PC-9 (cell line): Measurements from ENCODE around the gene CIZ1. TPM values are rescaled to one million over a fixed set of nuclear protein-coding genes. Genes with fewer than 3 reads are reported as not detected.

ENCODE experiments used
- BruUV-seq: library from RNA; stranded (reverse); fragments of 400-500 nt; replicated peaks from 2 replicates; lab custom pipeline; 2021; lab: Mats Ljungman, UMichigan
- CTCF ChIA-PET: fragments of 300-600 bp; sonication (Branson Sonifier 250); formaldehyde crosslinking; loops from one replicate; lab custom pipeline; 2022; ENCODE audit warnings: antibody characterized with exemption; lab: Charles Lee
- POLR2A ChIA-PET: fragments of 300-600 bp; sonication (Branson Sonifier 250); formaldehyde crosslinking; loops from one replicate; lab custom pipeline; 2022; ENCODE audit warnings: antibody characterized with exemption; ENCODE audit not compliant: unreplicated experiment; lab: Charles Lee
- DNase-seq, 2 experiments: peaks; one replicate each; pipeline versions ENCODE4 v3.0.0 to v3.0.0-alpha.2; 2015 to 2022; ENCODE audit warnings: mixed read lengths in 1 of 2
- H2AFZ ChIP-seq: fragments of 200-600 bp; sonication (generic); 2 replicates; pipeline ENCODE4 v1.8.1; 2017; ENCODE audit warnings: antibody characterized with exemption
- H3F3A ChIP-seq: fragments of 200-600 bp; sonication (generic); 2 replicates; pipeline ENCODE4 v1.8.1; 2017; ENCODE audit warnings: antibody characterized with exemption, mild to moderate bottlenecking, low read depth; ENCODE audit not compliant: insufficient read depth
- H3K27ac ChIP-seq: fragments of 200-600 bp; sonication (generic); 2 replicates; pipeline ENCODE4 v1.6.1; 2016; ENCODE audit warnings: mixed run types
- H3K27me3 ChIP-seq: fragments of 200-600 bp; sonication (generic); 2 replicates; pipeline ENCODE4 v1.6.1; 2016; ENCODE audit warnings: low read depth, mixed run types; ENCODE audit not compliant: insufficient read depth
- H3K36me3 ChIP-seq: fragments of 200-600 bp; sonication (generic); 2 replicates; pipeline ENCODE4 v1.6.1; 2016; ENCODE audit warnings: low read depth, mixed run types
- H3K4me1 ChIP-seq: fragments of 200-600 bp; sonication (generic); replicated peaks from 2 replicates; pipeline ENCODE4 v1.6.1; 2016; ENCODE audit warnings: mixed run types; ENCODE audit not compliant: insufficient read depth
- H3K4me2 ChIP-seq: fragments of 200-600 bp; sonication (generic); 2 replicates; pipeline ENCODE4 v1.6.1; 2017; ENCODE audit warnings: mixed run types
- H3K4me3 ChIP-seq: fragments of 200-600 bp; sonication (generic); 2 replicates; pipeline ENCODE4 v1.6.1; 2016; ENCODE audit warnings: mixed run types
- H3K79me2 ChIP-seq: fragments of 200-600 bp; sonication (generic); 2 replicates; pipeline ENCODE4 v1.6.1; 2017; ENCODE audit warnings: low read depth, mixed run types
- H3K9me2 ChIP-seq: fragments of 200-600 bp; sonication (generic); 2 replicates; pipeline ENCODE4 v1.8.1; 2017; ENCODE audit warnings: mild to moderate bottlenecking; ENCODE audit not compliant: insufficient read depth
- H3K9me3 ChIP-seq: fragments of 200-600 bp; sonication (generic); 2 replicates; pipeline ENCODE4 v1.8.1; 2016; ENCODE audit warnings: low read depth; ENCODE audit not compliant: insufficient read depth
- H4K20me1 ChIP-seq: fragments of 200-600 bp; sonication (generic); 2 replicates; pipeline ENCODE4 v1.8.1; 2017; ENCODE audit not compliant: insufficient read depth
- EZH2 ChIP-seq: fragments of 200-600 bp; sonication (generic); IDR thresholded peaks from 2 replicates; pipeline ENCODE4 v1.8.0; 2017; ENCODE audit warnings: antibody characterized with exemption, low read depth
- intact Hi-C: fragments of 100-400 bp; cut with micrococcal nuclease; formaldehyde crosslinking; loops from one replicate; pipeline ENCODE4 v1.10.0; 2022; ENCODE audit not compliant: unreplicated experiment
- total RNA-seq: library from RNA; stranded (reverse); gene quantifications from 2 replicates; pipeline ENCODE4 v1.2.3, GENCODE V29; 2021
- TF ChIP-seq, protein P1 (sequence below): fragments of 200-600 bp; sonication (generic); conservative IDR thresholded peaks from 2 replicates; pipeline ENCODE4 v1.6.1; 2017; ENCODE audit warnings: mixed run types, antibody characterized with exemption, mild to moderate bottlenecking, moderate library complexity

Gene CIZ1
- total RNA-seq, 1 experiment from 2014 or later = 213 TPM

DNA sequence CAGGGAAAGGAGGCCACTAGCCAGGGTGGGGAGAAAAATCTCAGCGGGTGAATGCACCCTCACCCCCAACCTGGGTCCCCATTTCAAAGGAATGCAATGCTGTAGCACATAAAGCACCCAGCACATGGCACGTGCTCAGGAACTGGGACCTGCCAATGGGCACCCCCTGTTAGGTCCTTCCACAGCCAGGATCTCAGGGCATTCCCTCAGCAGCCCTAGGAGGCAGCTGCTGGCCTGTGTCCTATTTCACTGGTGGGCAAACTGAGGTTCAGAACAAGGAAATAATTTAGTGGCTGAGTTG lies 20.6 kb upstream of the CIZ1 start:
- Histone ChIP-seq H3K4me3 (no peak overlapping the region), H4K20me1 (no peaks in the 10 kb centered on the region), H3K4me1 (peaks cover 10% of the 10 kb centered on the region), H3K79me2 (no peaks in the 10 kb centered on the region), H3K27me3 (no peaks in the 10 kb centered on the region), H3K9me2 (no peaks in the 10 kb centered on the region), H2AFZ (no peak overlapping the region), H3F3A (no peaks in the 10 kb centered on the region), H3K4me2 (no peak overlapping the region), H3K9me3 (no peaks in the 10 kb centered on the region), H3K27ac (no peak overlapping the region), H3K36me3 (no peaks in the 10 kb centered on the region)
- DNase-seq = no peak
- POLR2A ChIA-PET = no interaction called here
- no TSS peak for BruUV-seq
- CTCF ChIA-PET = interaction anchor here (0.6 kb wide), 1 partner anchor 229 kb away, joined by 5 read pairs; no protein-coding TSS in a partner anchor
- intact Hi-C loops = no loop called here
- no peak for TF ChIP-seq EZH2
- TF ChIP-seq, protein P1, sequence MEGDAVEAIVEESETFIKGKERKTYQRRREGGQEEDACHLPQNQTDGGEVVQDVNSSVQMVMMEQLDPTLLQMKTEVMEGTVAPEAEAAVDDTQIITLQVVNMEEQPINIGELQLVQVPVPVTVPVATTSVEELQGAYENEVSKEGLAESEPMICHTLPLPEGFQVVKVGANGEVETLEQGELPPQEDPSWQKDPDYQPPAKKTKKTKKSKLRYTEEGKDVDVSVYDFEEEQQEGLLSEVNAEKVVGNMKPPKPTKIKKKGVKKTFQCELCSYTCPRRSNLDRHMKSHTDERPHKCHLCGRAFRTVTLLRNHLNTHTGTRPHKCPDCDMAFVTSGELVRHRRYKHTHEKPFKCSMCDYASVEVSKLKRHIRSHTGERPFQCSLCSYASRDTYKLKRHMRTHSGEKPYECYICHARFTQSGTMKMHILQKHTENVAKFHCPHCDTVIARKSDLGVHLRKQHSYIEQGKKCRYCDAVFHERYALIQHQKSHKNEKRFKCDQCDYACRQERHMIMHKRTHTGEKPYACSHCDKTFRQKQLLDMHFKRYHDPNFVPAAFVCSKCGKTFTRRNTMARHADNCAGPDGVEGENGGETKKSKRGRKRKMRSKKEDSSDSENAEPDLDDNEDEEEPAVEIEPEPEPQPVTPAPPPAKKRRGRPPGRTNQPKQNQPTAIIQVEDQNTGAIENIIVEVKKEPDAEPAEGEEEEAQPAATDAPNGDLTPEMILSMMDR = no peak

DNA sequence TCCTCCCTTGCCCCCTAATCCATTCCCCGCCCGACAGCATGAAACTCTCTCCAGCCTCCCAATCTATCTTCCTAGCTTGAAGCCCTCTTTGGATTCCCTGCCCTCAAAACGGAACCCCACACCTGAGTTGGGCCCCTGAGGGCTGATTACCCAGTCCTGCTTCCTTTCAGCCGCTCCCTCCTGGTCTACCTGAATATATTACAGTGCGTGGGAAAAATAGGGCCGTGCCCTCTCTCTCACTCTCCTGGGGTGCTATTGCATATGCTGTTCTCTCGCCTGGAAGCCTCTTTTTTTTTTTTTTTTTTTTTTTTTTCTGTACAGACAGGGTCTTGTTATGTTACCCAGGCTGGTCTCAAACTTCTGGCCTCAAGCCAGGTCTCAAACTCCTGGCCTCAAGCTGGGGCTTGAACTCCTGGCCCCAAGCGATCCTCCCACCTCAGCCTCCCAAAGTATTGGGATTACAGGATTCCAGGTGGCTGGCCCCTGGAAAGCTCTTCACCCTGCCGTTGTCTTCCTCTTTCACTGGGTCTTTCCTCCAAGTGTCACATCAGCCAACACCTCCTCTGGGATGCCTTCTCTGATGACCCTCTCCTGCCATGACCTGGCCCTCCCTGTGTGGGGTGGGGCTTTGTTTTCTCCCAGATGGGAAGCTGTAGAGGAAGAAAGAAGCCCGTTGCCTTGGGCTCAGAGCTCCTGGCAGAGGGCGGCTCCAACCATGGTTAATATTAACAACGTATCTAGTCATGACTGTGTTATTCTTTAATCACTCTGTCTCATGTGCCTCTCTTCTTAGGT lies 20.0 kb upstream of the CIZ1 start:
- TF ChIP-seq, protein P1 = no peak
- TF ChIP-seq EZH2 = no peak

DNA sequence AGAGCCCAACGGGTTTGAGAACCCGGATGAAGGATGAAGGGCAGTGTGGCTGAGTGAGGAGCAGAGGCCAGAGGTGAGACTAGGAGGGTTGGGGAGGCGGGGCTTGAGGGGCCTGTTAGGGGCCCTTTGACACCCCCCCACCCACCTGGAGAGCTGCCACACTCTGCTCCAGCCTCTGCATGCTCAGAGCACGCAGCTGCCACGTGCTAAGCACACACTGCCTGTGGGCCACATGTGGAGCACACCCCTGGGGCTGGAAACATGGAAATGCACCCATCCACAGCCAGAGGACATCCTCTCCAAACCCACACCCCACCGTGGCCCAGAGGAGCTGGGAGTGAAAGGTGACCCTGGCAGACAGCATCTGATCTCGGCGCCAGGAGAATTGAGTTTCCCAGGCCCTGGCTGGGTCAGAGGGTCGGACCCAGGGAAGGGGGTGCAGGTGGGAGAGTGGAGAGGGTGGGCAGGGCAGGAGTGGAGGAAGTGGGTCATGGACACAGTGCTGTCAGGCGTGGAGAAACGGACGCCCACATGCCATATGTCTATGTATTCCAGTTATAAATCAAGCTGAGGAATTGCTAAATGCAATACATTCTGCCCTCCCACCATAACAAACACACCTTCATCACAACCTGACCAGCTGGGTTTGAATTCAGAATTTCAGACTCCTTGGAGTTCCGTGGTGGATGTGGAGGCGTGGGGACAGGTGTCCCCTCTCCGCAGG lies 17.7 kb upstream of the CIZ1 start:
- intact Hi-C loops = no loop called here
- H3K4me3 ChIP-seq = no peak overlapping the region
- no peaks in the 10 kb centered on the region for H3F3A ChIP-seq
- no peaks in the 10 kb centered on the region for H4K20me1 ChIP-seq
- H3K9me3 ChIP-seq = no peaks in the 10 kb centered on the region
- CTCF ChIA-PET = interaction anchor here (0.5 kb wide), 1 partner anchor 383 kb away, joined by 3 read pairs; no protein-coding TSS in a partner anchor
- TF ChIP-seq EZH2 = no peak
- TF ChIP-seq, protein P1 = no peak
- H3K4me1 ChIP-seq = 0 out of 2 replicates have a peak, but pooled peaks cover 5% of the 10 kb centered on the region
- BruUV-seq = no TSS peak
- H3K9me2 ChIP-seq = no peaks in the 10 kb centered on the region
- no peaks in the 10 kb centered on the region for H3K36me3 ChIP-seq
- DNase-seq = no peak
- no peak overlapping the region for H3K27ac ChIP-seq
- no peak overlapping the region for H2AFZ ChIP-seq
- POLR2A ChIA-PET = interaction anchor here (0.7 kb wide), 1 partner anchor 53 kb away, joined by 8 read pairs; no protein-coding TSS in a partner anchor
- H3K4me2 ChIP-seq = no peak overlapping the region
- peaks cover 8% of the 10 kb centered on the region; the same call in 1 of the 2 replicates for H3K79me2 ChIP-seq
- H3K27me3 ChIP-seq = no peaks in the 10 kb centered on the region

More for the DNA sequence above, 20.0 kb upstream of the CIZ1 start:
- CTCF ChIA-PET = interaction anchor here (0.6 kb wide), 2 partner anchors 61 to 227 kb away, joined by 3 to 6 read pairs; no protein-coding TSS in a partner anchor
- Histone ChIP-seq H3K36me3 (no peaks in the 10 kb centered on the region), H3K4me3 (no peak overlapping the region), H3K4me1 (peaks cover 10% of the 10 kb centered on the region), H3K79me2 (no peaks in the 10 kb centered on the region), H3K9me2 (no peaks in the 10 kb centered on the region), H3K4me2 (no peak overlapping the region), H2AFZ (no peak overlapping the region), H3K27ac (no peak overlapping the region), H3K9me3 (no peaks in the 10 kb centered on the region), H3K27me3 (no peaks in the 10 kb centered on the region), H3F3A (no peaks in the 10 kb centered on the region), H4K20me1 (no peaks in the 10 kb centered on the region)
- no TSS peak for BruUV-seq
- POLR2A ChIA-PET = interaction anchor here (0.5 kb wide), 1 partner anchor 30 kb away, joined by 3 read pairs; no protein-coding TSS in a partner anchor
- DNase-seq = no peak
- intact Hi-C loops = no loop called here
